Osteoblast (primary cell): ENCODE data around the gene POC1B. TPM values are rescaled to one million over a fixed set of nuclear protein-coding genes. Genes with fewer than 3 reads are reported as not detected.

ENCODE experiments used
- DNase-seq: peaks from one replicate; pipeline ENCODE4 v3.0.0; 2011; ENCODE audit warnings: low spot score, mixed read lengths; ENCODE audit not compliant: insufficient read length; ENCODE audit errors: missing footprints
- H2AFZ ChIP-seq: 2 replicates; pipeline ENCODE4 v1.6.0; 2011; ENCODE audit warnings: mild to moderate bottlenecking, low read length
- H3K27ac ChIP-seq: 2 replicates; pipeline ENCODE4 v1.5.1; 2011; ENCODE audit warnings: mild to moderate bottlenecking, low read depth, low read length, moderate library complexity
- H3K27me3 ChIP-seq: 2 replicates; pipeline ENCODE4 v1.6.0; 2012; ENCODE audit warnings: mild to moderate bottlenecking, control low read depth, inconsistent platforms, low read length, moderate library complexity; ENCODE audit not compliant: insufficient read depth
- H3K36me3 ChIP-seq: 2 replicates; pipeline ENCODE4 v1.5.1; 2011; ENCODE audit warnings: mild to moderate bottlenecking, low read length, control low read depth, moderate library complexity; ENCODE audit not compliant: insufficient read depth
- H3K4me1 ChIP-seq: 2 replicates; pipeline ENCODE4 v1.5.1; 2011; ENCODE audit warnings: mild to moderate bottlenecking, low read length, control low read depth, moderate library complexity; ENCODE audit not compliant: insufficient read depth
- H3K4me2 ChIP-seq: 2 replicates; pipeline ENCODE4 v1.6.0; 2011; ENCODE audit warnings: mild to moderate bottlenecking, low read length; ENCODE audit not compliant: insufficient read depth
- H3K4me3 ChIP-seq: fragments of 200-600 bp; sonication (generic); 3 replicates; pipeline ENCODE4 v1.5.1; 2012; ENCODE audit warnings: mild to moderate bottlenecking, low read length, inconsistent platforms; ENCODE audit not compliant: insufficient read depth
- H3K79me2 ChIP-seq: 2 replicates; pipeline ENCODE4 v1.6.0; 2012; ENCODE audit warnings: mild to moderate bottlenecking, low read length, control low read depth, inconsistent platforms; ENCODE audit not compliant: insufficient read depth
- H3K9me3 ChIP-seq: 2 replicates; pipeline ENCODE4 v1.5.1; 2011; ENCODE audit warnings: low read depth, low read length, control low read depth
- H4K20me1 ChIP-seq: 2 replicates; pipeline ENCODE4 v1.6.0; 2012; ENCODE audit warnings: mild to moderate bottlenecking, low read length, control low read depth; ENCODE audit not compliant: insufficient read depth
- CTCF ChIP-seq: IDR thresholded peaks from 2 replicates; pipeline ENCODE4 v1.5.1; 2011; ENCODE audit warnings: mild to moderate bottlenecking, low read depth, low read length, moderate library complexity; ENCODE audit errors: extremely low read depth
- total RNA-seq: library from RNA; depleted of rRNA; stranded (reverse); fragments of >200 nt; gene quantifications from 2 replicates; pipeline ENCODE4 v1.2.3, GENCODE V29; 2012

Gene POC1B
- total RNA-seq, 1 donor = 10.9 TPM

DNA sequence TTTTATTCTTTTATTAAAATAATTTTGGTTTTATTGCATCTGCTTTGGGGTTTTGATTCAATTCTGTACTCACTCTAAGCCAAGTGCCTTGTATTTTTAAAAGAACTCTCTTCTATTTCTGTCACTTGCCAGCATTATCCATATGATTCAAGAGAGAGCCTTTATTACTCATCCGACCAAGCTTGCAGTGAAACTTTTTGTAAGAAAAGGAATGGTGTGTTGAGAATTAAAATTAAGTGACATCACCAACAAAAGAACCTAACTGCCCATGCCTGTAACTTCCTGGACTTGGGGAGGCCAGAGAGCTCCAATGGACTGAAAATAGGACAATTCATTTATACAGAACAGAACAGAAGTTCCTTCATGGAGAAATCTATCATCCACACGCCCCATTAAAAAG lies 53.3 kb downstream of the POC1B start:
- DNase-seq = no peak
- peak overlapping the region; percentile 54 for H2AFZ ChIP-seq
- no peak overlapping the region for H3K4me3 ChIP-seq
- no peaks in the 10 kb centered on the region for H4K20me1 ChIP-seq
- H3K27ac ChIP-seq = peak overlapping the region; percentile 53
- no peaks in the 10 kb centered on the region for H3K9me3 ChIP-seq
- H3K27me3 ChIP-seq = no peaks in the 10 kb centered on the region
- TF ChIP-seq CTCF = no peak
- H3K4me1 ChIP-seq = peaks cover 18% of the 10 kb centered on the region
- no peaks in the 10 kb centered on the region for H3K36me3 ChIP-seq
- H3K4me2 ChIP-seq = peak overlapping the region; percentile 8
- no peaks in the 10 kb centered on the region for H3K79me2 ChIP-seq

DNA sequence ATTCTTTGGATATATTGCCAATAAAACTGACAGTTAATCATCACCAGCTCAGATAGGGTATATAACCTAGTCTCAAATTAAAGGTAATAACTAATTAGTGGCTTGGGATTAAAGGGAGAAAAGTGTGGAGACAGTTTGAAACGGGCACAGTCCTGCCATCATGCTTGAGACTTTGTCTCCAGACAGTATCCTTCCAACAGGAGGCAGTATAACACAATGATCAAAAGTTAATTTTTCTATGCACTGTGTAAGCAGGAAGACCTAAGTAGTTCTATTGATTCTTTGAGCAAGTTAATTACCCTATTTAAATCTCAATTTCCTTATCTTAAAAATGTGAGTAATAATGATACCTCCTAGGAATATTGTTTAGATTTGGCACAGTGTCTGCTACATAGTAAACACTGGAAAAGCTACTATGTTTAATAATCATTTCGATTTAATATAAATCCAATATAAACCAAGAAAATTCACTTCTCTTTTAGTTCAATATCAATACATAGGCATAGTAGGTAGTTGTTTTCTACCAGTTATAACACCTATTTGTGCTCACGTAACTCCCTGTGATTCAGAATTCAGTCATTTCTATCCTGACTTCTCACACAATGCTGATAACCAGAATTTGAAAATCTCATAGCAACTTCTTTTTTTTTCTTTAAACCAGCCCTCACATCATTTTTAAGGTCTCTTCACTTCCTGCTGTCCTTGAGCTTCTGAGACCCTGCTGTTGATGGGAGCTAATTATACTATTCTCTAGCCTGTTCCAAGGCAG lies 54.9 kb downstream of the POC1B start:
- H3K79me2 ChIP-seq = no peaks in the 10 kb centered on the region
- no peaks in the 10 kb centered on the region for H4K20me1 ChIP-seq
- peak; percentile 76 for TF ChIP-seq CTCF
- DNase-seq = no peak
- H3K4me2 ChIP-seq = no peak overlapping the region
- H3K27ac ChIP-seq = no peak overlapping the region
- H2AFZ ChIP-seq = no peak overlapping the region
- H3K27me3 ChIP-seq = no peaks in the 10 kb centered on the region
- H3K9me3 ChIP-seq = no peaks in the 10 kb centered on the region
- no peaks in the 10 kb centered on the region for H3K36me3 ChIP-seq
- peaks cover 18% of the 10 kb centered on the region for H3K4me1 ChIP-seq
- no peak overlapping the region for H3K4me3 ChIP-seq

- H2AFZ ChIP-seq = peak overlapping the region; percentile 5
- no peaks in the 10 kb centered on the region for H4K20me1 ChIP-seq
- no peak overlapping the region for H3K4me3 ChIP-seq
- H3K36me3 ChIP-seq = no peaks in the 10 kb centered on the region
- no peaks in the 10 kb centered on the region for H3K79me2 ChIP-seq
- peaks cover 16% of the 10 kb centered on the region for H3K4me1 ChIP-seq
- TF ChIP-seq CTCF = no peak
- no peak for DNase-seq
- H3K27me3 ChIP-seq = no peaks in the 10 kb centered on the region
- H3K9me3 ChIP-seq = no peaks in the 10 kb centered on the region
- no peak overlapping the region for H3K27ac ChIP-seq
- no peak overlapping the region for H3K4me2 ChIP-seq
Measured at GRCh38 chr12:89469361-89469760, 56.5 kb downstream of the POC1B start.

- Histone ChIP-seq H3K36me3 (no peaks in the 10 kb centered on the region), H2AFZ (no peak overlapping the region), H3K27me3 (no peaks in the 10 kb centered on the region), H3K9me3 (no peaks in the 10 kb centered on the region), H3K27ac (no peak overlapping the region), H3K4me1 (peaks cover 16% of the 10 kb centered on the region), H3K4me2 (no peak overlapping the region), H3K4me3 (no peak overlapping the region), H3K79me2 (no peaks in the 10 kb centered on the region), H4K20me1 (no peaks in the 10 kb centered on the region)
- DNase-seq = no peak
- TF ChIP-seq CTCF = no peak
Measured at GRCh38 chr12:89468648-89469326, 57.1 kb downstream of the POC1B start.
